HG02840 (cell line): ENCODE data around the gene PLA2G5.

Experiments
- ATAC-seq: cut with Tn5 transposase; IDR thresholded peaks from one replicate; pipeline ENCODE4 v1.9.1; 2021; ENCODE audit warnings: mild to moderate bottlenecking, moderate library complexity, moderate number of reproducible peaks; ENCODE audit not compliant: unreplicated experiment, low FRiP score

The PLA2G5 gene

DNA sequence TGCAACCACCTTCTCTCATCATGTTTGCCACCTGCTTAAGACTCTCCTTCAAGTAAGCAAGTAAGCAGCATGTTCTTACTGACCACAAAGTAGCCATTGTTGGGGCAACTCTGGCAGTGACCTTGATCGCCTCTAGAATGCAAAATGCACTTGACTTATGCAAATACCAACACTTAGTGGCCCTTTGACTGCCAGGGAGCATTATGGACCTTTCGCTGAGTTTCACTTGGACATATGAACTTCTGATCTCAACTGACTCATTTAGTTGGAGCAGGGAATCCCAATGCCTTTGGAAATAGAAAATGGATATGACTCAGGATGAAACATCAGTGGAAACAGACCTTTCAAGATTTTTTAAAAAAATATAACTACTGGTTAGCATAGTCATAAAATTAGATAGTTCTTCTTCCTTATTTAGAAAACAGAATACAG, 6.1 kb upstream of the PLA2G5 start:
- no peak for ATAC-seq

- ATAC-seq: no peak
These were observed 1.3 kb upstream of the PLA2G5 start for GRCh38 chr1:20068722-20069121.

- ATAC-seq: no peak
These were observed 363 bp downstream of the PLA2G5 start for GRCh38 chr1:20070357-20070756.

- ATAC-seq: no peak
These were observed 1.4 kb downstream of the PLA2G5 start for GRCh38 chr1:20071416-20071815.

DNA sequence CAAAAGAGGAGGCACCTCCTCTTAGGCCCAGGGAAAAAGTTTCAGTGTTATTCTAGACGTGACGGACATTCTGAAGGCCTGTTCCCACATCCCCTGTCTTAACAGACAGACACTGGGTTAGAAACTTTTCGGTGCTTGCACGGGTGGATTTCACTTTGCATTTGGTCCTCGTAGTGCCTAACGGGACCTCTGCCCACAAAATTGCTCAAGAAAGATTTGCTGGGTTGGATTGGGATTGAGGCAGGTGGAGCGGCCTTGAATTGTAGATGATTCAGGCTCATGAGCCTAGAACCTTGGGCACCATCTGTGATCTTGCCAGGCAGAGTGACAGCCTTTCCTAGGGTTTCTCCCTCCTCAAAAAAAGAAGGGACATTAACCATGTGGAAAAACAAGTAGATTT, 2.8 kb downstream of the PLA2G5 start:
- ATAC-seq: no peak

DNA sequence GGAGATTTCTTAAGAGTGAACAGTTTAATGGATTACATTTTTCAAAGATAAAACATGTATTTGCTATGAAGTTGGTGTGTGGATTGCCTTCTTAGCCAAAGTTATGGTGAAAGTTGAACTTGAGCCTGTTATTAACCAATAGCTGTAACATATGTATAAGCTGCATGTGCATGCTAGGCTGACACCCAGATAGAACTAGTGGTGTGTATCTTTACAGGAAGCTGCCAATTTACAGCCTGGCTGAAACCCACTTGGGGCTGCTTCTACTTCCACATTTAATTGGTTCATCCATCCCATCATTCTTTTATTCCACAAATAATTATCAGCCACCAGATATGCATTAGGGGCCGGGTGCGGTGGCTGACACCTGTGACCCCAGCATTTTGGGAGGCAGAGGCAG, 3.3 kb downstream of the PLA2G5 start:
- no peak for ATAC-seq

DNA sequence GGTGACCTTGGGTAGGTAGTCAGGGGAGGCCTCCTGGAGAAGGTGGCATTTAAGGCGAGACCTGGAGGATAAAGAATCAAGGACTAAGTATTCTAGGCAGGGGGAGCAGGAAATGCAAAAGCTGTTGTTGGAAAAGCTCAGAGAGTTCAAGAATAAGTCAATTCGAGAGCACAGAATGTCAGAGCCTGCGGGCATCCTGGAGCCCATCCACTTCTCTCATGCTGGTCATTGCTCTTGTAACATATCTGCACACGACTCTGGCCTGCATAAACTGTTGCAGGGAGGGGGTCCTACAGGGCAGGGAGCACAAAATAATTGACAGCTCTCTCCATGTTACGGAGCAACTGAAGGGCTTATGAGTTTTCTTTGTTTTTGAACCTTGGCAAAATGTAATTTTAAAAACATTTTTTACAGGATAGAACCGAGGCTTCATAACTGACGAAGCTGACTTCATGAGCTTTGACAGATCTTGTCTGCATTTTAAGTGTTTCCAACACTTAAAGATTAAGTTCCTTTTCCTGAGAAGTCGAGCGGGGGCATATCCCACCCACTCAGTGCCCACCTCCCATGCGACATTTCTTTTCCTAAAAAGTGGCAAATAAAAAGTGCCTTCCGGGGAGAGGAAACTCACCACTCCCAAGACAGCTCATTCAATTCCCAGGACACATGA, 4.2 kb downstream of the PLA2G5 start:
- no peak for ATAC-seq

DNA sequence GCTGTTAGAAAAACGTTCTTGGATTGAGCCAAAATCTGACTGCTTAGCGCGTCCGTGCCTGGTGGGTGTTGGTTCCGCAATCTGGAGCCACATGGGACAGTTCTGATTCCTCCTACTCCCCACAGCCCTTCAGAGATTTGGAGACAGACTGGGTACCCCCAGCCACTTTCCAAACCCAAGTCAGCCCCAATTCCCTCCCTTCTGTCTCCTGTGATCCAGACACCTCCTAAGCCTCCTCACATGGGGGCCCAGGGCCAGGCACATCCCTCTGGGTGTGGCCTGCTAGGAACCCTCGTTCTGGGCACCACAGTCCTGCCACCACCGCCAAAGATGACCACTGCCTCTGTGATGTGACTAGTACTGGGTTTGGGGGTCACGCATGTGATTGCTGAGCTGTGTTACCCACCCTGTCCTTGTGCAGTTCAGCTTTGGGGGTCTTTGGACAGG, 4.8 kb downstream of the PLA2G5 start:
- no peak for ATAC-seq

DNA sequence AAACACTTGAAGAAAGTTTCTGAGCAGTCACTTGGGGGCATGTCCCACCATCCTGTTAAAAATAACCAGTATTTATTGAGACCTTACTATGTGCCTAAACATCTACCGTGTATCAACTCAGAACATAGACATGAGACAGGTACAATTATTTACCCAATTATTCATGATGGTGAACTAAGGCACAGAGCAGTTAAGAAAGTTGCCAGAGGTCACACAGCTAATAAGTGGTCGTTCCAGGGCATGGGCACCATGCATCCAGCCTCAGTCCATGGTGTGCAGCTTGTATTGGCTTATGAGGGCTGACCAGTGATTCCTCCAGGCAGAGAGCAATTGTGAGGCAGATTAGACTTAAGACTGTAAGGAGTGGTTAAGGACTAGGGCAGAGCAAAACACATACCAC, 5.4 kb downstream of the PLA2G5 start:
- ATAC-seq: no peak

- no peak for ATAC-seq
These were observed 6.2 kb downstream of the PLA2G5 start for GRCh38 chr1:20076223-20076622.

DNA sequence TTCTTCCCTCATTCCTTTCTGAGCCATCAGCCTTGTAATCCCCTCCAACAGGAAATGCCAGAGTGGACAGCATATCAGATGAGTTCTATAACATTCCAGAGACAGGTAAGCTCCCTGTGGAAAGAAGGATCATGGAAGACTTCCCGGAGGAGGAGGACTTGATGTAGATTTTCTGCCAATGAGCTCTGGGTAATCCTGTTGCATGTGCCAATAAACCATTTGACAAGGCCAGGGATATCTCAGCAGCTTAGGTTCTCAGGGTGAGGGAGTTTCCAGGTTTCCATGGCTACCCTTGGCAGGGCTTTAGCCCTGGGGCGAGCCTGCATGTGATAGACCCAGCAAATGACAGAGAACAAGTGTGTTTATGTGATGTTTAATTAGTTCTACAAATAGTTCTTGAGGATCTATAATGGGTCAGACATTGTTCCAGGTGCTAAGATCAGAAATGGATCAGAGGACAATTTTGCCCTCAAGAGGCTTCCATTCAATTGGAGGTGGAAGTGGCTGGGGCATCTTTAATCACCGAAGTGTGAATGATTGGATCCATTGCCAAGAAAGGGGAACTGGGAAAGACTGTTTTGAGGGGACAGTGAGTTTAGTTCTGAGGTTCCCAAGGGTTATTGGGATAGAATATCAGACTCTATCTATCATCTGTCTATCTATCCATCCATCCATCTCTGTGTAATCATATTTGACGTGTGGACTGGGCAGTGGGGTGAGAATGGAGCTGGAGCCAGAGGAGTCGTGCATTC, 6.9 kb downstream of the PLA2G5 start:
- ATAC-seq: no peak

- ATAC-seq: no peak
These were observed 8.2 kb downstream of the PLA2G5 start for GRCh38 chr1:20078171-20078651.

GRCh38 chr1:20078711-20079110, 8.7 kb downstream of the PLA2G5 start:
- no peak for ATAC-seq

DNA sequence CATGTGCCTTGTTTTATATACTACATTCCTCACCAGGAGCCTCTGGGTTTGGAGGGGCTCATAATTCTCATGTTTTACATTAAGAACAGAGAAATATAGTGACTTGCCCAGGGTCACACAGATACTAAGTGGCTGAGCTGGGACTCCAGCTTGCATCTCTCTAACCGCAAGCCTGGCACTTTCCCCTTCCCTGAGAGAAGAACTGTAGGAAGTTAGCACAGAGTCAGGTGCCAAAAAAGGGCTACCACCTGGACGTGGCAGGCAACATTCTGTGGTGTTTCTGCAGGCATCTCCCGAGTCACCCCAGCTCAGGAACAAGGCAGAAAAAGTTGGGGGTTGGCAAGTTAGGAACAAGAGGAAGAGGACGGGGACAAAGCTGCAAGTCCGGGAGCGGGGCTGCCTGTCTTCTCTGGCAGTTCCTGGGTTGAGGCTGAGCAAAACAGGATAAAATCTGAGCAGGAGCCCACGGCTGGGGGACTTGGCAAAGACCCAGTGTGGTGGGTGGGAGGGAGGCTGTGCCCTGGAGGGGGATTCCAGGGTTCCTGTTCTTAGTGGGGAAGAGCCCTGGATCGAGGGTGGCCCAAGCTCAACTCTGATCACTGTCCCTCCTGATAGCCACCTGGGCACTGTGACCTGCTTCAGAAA, 9.8 kb downstream of the PLA2G5 start:
- ATAC-seq: no peak

GRCh38 chr1:20080441-20081352, 10.7 kb downstream of the PLA2G5 start:
- ATAC-seq: no peak

GRCh38 chr1:20081353-20081810, 11.4 kb downstream of the PLA2G5 start:
- no peak for ATAC-seq

- ATAC-seq: no peak
These were observed 12.8 kb downstream of the PLA2G5 start for GRCh38 chr1:20082772-20083171.

DNA sequence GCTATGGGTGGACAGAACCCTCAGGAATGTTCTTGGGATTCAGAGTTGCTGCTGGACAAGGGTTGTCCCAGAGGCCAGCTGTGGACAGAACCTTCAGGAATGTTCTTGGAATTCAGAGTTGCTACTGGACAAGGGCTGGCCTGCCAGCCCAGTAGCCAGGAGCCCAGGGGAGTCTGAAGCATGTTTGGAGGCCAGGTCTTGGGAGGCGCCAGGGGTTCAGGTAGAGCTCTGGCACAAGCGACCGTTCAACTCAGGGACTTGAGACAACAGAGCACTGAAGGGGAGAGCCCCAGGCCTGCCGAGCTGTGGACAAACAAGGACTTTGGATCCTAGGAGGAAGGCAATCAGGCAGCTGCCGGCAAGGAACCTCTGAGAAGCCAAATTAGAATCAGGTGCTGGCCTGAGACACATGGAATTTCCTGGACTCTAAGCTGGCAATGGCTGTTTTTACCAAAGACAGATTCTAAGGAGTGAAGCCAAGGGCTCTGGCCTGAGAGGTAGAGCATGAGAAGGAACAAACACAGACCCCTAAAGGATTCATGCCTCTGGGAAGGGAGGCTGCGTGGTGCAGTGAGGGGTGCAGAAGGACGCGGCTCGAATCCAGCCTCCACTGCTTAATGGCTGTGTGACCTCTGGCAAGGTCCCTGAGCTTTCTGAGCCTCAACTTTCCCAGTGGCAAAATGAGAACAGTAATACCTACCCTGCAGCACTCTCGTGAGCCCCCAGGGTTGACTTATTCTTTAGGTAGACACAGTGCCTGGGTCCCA, 13.4 kb downstream of the PLA2G5 start:
- ATAC-seq: no peak

DNA sequence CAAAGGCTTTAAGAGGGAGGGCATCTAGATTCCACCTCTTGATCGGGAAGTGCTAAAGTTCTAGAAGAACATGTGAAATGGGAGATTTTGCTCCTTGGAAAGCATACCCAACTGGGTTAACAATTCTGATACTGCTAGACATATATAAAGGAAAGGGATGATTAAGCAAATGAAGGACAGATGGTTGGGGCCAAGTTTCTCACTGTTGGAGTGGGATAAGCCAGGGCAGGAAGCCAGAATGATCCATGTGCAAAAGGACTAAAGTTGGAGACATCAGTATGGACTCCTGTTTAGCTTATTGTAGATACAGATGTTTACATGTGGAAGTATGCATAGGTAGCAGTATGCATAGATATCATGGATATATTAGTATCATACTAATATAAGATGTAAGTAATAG, 16.8 kb downstream of the PLA2G5 start:
- no peak for ATAC-seq

DNA sequence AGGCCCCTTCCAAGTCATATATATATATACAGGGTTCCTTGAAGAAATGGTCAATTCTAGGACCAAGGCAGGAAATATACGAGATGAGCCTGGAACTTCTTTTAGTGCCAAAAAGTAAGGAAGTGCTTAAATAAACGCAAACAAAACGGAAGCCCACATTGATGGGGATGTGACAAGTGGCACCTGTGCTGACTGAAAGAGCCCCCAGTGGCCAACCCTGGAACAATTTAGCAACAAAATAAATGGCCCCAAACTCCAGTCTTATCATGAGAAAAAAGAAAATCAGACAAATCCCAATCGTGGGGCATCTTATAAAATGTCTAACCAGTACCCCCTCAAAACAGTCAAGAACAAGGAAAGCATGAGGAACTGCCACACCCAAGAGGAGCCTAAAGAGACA, 17.7 kb downstream of the PLA2G5 start:
- no peak for ATAC-seq
